GM03348 (cell line): ENCODE measurements around the gene TRIM13.
A peak's percentile ranks its signal among the peaks of the same experiment; 100 is the strongest.
"Not testable (repeated sequence)": the region's sequence is repeated elsewhere in the genome, so short reads cannot be mapped to it uniquely, and the experiment has no call there.

Source experiments
- DNase-seq: peaks from one replicate; pipeline ENCODE4 v3.0.0; 2012; ENCODE audit warnings: low spot score

TRIM13 gene

DNA sequence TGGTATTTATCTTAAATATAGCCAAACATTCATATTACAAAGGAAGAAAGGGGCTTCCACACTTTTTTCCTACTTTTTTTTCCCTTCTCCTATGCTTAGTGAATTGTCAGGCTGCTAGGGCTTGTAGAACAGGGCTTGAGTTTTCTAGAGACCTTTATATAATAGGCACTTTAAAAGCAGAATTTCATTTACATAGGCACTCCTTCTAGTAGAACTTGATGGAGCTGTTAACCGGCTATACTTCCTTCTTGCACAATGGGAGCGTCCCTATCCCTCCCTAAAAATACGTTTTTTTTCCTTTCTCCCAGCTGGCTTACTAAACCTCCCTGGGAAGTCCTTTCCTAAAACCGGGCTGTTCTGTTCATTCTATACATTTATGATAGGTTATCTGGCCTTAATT, 1.1 kb downstream of the TRIM13 start:
- DNase-seq: no peak

DNA sequence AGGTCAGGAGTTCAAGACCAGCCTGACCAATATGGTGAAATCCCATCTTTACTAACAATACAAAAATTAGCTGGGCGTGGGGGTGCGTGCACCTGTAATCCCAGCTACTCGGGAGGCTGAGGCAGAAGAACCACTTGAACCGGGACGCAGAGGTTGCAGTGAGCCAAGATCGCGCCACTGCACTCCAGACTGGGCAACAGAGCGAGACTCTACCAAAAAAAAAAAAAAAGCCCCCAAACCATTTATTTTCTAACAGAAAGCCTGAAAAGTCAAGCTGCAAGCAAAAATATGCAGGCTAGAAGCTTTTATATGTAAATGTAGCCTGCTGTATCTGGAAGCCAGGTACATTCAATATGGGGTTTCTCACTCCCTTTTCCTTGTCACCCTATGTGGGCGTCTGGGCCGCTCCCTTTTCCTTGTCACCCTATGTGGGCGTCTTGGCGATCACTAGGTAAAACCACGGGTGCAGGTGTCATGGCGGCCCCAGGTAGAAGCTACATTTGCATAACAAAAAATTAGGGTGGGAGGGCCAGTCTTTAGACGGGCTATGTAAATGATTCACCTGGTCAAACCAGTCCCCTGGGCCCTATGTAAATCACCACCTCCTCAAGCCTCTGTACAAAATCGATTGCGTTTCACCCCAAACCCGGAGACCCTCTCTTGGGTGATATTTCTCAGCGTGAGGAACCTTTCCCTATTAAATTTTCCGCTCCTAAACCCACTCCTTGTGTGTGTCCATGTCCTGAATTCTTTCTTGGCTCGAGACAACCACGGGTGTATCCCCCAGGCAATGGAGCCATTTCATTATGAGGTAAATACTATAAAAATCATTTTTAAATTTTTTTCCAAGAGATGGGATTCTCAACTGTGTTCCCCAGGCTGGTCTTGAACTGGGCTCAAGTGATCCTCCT, 2.1 kb downstream of the TRIM13 start:
- DNase-seq: no peak

DNA sequence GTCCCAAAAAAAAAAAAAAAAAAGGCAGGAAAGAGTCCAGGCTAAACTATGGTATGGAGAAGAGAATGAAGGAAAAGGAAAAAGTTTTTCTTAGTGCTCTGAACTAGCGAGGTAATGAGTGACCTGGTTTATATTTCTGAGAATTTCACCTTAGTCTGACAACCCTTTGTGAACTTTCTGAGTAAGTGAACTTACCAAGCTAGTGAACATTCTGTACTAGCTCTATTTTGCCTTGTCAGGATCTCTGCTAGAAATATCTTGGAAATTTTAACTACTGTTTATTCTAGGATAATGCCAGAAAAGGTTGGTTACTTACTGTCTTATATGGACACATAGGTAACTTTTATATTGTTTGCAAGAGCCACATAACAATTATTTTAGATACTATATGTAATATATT, 4.4 kb downstream of the TRIM13 start:
- DNase-seq: no peak

DNA sequence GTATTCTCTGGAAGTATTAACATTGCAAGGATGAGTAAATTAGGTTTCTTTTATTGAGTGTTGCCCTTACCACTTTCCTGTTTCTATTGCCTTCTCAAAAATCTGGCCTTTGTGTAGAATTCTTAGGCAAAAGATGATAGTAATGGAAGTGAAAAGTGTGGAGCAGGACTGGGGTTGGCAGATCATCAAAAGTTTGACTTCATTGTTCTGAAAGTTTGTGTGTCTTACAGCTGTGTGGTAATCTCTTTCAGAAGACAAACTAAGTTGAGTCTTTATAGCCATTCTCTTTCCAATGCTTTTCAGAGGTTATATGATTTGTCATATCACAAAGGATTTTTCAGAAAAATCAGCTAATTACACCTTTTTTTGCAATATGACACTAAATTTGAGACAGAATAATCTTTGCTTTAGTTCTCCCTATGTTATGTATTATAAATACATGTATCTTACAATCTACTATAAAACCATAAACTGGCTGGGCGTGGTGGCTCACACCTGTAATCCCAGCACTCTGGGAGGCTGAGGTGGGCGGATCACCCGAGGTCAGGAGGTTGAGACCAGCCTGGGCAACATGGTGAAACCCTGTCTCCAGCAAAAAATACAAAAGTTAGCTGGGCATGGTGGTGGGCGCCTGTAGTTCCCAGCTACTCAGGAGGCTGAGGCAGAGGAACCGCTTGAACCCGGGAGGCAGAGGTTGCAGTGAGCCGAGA, 9.7 kb downstream of the TRIM13 start:
- peak; percentile 11 for DNase-seq

DNA sequence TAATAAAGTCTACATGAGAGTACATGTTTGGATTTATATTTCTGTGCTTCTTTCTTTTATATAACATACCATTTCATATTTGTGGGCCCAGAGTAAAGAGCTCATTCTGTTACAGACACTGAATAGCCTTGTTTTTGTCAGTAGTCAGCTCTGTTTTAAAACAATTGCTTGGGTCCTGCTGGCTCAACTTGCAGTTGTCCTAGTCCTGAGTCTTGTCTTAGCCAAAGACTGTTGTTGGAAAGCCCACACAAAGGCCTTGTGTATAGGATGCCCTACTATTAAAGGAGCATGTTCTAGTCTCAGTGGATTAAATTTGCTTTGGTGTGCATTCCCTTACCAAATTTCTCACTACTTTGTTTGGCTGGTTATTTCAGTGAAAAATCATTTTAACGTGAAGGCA, 14.6 kb downstream of the TRIM13 start:
- no peak for DNase-seq

DNA sequence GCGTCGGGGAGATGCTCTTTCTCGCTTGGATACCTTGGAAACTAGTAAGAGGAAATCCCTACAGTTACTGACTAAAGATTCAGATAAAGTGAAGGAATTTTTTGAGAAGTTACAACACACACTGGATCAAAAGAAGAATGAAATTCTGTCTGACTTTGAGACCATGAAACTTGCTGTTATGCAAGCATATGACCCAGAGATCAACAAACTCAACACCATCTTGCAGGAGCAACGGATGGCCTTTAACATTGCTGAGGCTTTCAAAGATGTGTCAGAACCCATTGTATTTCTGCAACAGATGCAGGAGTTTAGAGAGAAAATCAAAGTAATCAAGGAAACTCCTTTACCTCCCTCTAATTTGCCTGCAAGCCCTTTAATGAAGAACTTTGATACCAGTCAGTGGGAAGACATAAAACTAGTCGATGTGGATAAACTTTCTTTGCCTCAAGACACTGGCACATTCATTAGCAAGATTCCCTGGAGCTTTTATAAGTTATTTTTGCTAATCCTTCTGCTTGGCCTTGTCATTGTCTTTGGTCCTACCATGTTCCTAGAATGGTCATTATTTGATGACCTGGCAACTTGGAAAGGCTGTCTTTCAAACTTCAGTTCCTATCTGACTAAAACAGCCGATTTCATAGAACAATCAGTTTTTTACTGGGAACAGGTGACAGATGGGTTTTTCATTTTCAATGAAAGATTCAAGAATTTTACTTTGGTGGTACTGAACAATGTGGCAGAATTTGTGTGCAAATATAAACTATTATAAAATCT, 15.7 kb downstream of the TRIM13 start:
- no peak for DNase-seq

DNA sequence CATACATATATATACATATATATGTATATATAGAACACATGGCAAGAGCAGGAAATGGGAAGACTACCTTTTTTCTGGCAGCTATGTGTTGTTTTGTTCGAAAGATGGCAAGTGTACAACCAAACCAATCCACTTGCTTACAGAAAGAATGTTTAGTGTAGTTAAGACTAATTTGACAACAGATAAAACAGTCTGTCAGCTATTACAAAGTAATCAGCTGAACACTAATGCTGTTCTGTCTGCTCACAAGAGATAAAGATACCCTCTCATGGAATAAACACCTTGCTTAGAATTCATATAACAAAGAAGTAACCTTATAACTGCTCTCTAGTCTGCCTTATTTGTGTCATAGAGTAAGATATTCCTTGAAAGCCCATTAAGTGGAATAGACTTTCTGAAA, 17.5 kb downstream of the TRIM13 start:
- no peak for DNase-seq

DNA sequence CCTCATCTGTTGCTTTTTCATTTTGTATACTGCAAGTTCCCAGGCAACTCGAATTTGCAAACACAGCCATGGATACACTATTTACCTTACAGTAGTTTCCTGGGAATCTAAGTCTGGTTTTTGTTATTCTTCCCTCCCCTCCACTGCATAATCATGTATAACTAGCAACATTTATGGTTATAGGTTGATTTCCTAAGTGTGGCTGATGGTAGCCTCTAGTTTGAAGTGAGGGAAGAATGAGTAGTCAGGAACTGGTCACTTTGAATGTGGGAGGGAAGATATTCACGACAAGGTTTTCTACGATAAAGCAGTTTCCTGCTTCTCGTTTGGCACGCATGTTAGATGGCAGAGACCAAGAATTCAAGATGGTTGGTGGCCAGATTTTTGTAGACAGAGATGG, 18.4 kb downstream of the TRIM13 start, which contains the start of gene KCNRG:
Gene KCNRG, plus strand, starts transcription at position 187 of the 400 bp plus-strand sequence. Its CDS starts 50 bp downstream, at position 237.
- no peak for DNase-seq

DNA sequence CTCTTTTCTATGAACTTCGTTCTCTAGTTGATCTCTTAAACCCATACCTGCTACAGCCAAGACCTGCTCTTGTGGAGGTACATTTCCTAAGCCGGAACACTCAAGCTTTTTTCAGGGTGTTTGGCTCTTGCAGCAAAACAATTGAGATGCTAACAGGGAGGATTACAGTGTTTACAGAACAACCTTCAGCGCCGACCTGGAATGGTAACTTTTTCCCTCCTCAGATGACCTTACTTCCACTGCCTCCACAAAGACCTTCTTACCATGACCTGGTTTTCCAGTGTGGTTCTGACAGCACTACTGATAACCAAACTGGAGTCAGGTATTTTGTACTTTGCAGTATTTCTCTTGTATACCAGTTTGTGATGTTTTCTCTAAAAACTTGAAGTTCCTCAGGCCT, 18.9 kb downstream of the TRIM13 start:
- no peak for DNase-seq

DNA sequence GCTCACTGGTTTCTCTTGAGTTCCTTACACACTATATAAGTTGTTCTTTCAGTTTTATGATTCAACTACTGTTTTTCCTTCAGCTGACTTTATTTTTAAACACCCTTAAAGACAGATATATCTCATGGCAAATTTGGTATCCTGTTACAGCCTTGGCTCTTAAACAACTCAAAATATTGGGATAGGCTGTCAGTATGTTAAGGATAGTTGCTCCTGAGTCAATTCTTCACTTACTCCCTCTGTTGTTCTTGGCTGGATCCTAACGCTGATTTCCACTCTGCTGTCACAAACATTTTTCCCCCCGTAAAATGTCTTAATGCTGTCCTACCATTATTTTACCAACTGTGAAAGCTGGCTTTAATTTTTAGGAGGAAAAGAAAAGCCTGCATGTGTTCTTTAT, 19.6 kb downstream of the TRIM13 start:
- no peak for DNase-seq

DNA sequence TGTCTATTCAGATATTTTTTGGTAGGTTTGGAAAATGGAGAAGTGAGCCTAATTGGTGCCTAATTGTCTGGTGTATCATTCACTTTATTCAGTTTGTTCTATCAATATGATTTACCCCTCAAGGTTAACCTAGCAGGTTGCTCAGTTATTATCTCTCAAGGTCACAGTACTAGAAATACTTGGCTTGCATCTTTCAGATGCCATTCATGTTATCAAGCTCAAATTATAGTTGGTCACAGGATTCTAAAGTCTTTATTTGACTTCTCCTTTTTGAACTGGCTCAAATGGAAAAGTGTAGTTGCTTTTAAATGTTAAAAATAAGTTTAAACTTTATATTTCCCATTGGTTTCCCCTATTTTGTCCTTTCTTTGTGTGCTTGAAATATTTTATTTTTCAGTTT, 21.0 kb downstream of the TRIM13 start:
- DNase-seq: no peak

DNA sequence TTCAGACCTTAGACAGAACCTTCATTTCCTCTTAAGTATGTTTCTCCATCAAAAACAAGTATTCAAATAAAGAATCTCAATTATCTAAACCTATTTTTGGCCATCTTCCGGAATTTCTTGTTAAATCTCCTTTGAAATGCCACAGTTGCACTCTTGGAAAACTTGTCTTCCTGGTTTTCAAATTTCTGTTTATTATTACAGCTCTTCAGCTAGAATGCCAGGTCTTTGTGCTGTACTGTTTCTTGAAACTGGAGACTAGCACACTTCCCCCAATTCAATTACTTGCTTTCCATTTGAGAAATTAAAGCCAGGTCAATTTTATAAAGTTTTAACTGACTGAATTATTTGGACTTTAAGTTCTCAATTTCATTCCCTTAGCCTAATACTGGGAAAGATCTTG, 28.6 kb downstream of the TRIM13 start:
- DNase-seq: no peak

DNA sequence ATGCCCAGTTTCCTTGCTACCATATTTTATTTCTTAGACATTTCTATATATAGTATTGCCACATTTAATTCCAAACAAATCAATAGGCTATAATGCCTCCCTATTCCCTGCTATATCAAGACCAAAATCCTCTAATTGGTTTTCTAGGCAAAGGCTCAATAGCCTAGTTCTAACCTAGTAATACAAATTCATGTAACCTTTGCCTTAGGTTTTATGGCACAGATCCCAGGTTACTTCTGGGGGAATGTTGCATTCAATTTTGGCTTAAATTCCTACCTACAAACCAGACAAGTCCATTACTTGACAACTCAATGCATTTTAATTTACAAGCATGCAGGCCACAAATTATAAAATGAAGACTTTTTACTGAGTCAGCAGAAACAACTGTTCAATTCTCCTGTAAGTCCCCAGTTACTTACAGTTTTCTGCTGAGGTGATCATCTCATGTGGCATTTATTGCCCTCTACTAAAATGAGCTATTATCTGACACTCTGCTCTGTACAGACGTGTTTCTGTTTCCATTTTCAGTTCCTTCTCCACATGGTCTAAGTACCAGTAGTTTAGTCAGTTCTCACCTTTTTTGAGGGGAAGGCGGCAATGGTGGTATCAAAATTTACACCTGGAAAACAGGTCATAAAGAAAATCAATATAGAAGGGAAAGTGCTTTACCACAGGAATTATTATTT, 30.1 kb downstream of the TRIM13 start:
- DNase-seq: no peak

DNA sequence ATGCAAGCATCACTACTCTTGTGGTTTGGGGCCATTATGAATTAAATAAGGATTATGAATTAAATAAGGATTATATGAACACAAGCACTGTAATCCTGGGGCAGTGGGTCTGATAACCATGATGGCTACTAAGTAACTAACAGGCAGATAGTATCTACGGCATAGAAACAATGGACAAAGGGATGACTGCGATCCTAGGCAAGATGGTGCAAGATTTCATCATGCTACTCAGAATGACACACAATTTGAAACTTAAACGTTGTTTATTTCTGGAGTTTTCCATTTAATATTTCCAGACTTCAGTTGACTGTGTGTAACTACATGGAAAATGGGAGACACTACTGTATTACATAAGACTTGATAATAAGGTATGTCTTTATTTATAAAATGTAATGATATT, 33.5 kb downstream of the TRIM13 start:
- DNase-seq: no peak

DNA sequence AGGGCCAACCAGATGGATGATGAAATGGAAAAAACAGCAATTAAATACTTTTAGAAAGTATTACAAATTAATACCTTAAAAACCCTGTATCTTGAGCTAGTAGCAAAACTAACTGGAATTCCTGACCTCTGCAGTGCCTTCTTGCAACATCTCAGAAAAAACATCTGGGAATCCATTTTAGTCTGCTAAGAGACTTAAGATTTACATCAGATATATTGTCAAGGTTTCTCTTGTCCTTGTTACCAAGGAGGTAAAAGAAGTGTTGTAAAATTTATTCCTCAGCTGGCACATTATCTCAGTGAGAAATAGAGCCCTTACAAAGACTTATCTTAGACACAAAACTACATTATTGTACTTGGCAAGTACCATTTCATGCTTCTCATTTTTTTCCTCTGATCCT, 36.9 kb downstream of the TRIM13 start:
- DNase-seq: peak; percentile 42

DNA sequence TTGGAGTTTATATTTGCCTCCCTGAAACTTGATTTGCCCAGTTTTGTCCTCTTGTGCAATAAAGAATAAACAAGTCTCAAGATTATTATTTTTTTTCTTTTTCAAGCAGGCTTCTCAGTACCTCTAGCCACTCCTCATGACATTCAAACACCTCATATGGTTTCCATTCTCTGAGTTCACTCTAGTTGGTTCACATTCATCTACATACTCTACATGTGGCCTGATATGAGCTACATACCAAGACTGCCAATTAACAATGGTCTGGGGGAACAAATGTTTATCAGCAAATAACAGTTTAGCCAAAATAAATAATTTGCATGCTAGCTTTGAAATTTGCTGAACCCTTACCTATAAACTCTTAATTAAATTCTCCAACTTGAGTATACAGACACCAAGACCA, 40.9 kb downstream of the TRIM13 start:
- no peak for DNase-seq

DNA sequence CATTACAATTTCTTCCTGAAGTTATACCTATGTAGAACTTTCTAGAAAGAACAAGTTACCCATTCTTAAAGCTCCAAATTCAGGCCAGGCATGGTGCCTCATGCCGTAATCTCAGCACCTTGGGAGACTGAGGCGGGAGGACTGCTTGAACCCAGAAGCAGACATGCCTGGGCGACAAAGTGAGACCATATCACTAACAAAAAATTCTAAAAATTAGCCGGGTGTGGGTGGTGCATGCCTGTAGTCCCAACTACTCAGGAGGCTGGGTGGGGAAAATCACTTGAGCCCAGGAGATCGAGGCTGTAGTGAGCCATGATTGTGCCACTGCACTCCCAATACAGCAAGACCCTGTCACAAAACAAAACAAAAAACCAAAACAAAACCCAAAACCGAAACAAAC, 41.4 kb downstream of the TRIM13 start:
- DNase-seq: no peak

DNA sequence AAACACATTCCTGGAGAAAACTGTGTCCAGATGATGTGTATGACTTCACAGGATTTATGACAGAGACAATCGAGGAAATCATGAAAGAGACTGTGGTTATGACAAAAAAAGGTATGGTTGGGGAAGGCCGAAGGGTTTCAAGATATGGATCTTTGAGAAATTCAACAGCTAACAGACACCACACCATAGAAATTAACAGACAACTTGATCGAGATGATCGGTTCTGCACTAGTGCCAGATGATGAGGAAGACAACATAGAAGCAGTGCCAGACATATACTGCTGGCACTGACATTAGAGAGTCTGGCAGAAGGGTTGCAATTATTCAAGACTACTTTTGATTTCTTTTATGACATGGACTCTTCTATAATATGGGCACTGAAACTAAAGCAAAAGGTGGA, 55.6 kb downstream of the TRIM13 start:
- DNase-seq: no peak

DNA sequence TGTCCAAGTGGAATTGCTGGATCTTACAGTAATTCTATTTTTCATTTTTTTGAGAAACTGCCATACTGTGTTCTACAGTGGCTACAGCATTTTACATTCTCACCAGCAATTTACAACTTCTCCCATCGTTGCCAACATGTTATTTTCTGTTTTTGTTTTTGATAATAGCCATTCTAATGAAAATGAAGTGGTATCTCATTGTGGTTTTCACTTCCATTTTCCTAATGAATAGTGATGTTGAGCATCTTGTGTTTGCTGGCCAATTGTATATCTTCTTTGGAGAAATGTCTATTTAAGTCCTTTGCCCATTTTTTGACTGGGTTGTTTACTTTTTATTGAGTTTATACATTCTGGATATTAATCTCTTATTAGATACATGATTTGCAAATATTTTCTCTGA, 57.0 kb downstream of the TRIM13 start:
- DNase-seq: no peak

DNA sequence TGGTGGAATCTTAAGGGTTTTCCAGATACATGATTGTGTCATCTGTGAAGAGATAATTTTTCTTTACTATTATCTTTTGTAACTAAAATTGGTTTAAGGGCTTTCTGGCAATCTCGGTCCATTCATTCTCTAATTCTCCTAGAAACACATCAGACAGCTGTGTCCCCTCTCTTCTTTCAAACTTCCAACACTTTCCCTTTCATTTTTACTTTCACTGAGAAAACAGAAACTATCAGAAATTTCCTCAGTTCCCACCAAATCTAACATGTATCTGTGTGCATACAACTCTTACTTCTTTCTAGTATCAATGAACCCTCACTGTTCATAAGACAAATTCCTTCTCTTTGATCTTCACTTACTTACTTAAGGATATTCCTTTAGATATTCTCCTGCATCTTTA, 58.6 kb downstream of the TRIM13 start:
- no peak for DNase-seq

DNA sequence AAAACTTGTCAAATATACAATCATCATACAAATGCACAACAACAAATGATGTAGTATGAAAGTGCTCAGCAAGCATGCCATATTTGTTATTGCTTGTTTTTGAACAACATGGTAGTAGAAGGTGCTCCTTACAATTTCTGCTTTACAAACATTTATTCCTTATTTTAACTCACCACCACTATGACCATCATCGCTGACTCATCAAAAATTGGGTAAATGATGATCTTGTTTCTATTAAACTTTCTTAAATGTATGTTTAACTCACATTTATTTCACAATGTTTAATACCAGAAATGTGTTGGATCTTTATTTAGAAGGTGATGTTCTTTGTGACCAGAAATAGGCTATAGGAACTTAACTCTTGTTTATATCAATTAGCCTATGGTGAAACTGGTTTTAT, 63.9 kb downstream of the TRIM13 start:
- DNase-seq: no peak

DNA sequence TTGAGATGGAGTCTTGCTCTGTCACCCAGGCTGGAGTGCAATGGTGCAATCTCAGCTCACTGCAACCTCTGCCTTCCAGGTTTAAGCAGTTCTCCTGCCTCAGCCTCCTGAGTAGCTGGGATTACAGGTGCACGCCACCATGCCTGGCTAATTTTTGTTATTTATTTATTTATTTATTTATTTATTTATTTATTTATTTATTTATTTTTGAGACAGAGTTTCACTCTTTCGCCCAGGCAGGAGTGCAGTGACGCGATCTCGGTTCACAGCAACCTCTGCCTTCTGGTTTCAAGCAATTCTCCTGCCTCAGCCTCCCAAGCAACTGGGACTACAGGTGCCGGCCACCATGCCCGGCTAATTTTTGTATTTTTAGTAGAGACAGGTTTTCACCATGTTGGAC, 65.5 kb downstream of the TRIM13 start:
- DNase-seq: not testable (repeated sequence)
